ENCODE data around the gene AKAP13.

GRCh38 chr15:85496151-85496550 lies 115.7 kb downstream of the AKAP13 start:
- no peak for TF ChIP-seq CTCF (IDR thresholded peaks at IDR 0.05)
- TF ChIP-seq POLR2A (IDR thresholded peaks at IDR 0.05): no peak

Measured in esophagus squamous epithelium (tissue), 4 donors.